CD4-positive, alpha-beta T cell (primary cell): Measurements from ENCODE around the gene NR2C2AP. TPM values are rescaled to one million over a fixed set of nuclear protein-coding genes. Genes with fewer than 3 reads are reported as not detected.
A peak's percentile ranks its signal among the peaks of the same experiment; 100 is the strongest.

Source experiments
- ATAC-seq: fragments of 200-7000 bp; cut with Tn5 transposase; one replicate; pipeline ENCODE4 v1.10.0; 2022; ENCODE audit warnings: mild to moderate bottlenecking; ENCODE audit not compliant: poor library complexity
- CTCF ChIA-PET: fragments of 350-600 bp; sonication (Branson Sonifier 250); formaldehyde crosslinking; loops from one replicate; lab custom pipeline; 2021; ENCODE audit warnings: antibody characterized with exemption, inconsistent platforms; lab: Charles Lee
- POLR2A ChIA-PET: fragments of 350-600 bp; sonication (Branson Sonifier 250); formaldehyde crosslinking; loops from one replicate; lab custom pipeline; 2021; ENCODE audit warnings: antibody characterized with exemption, inconsistent platforms; lab: Charles Lee
- DNase-seq, 14 experiments: peaks; one replicate each; pipeline ENCODE4 v3.0.0-alpha.2; 2013 to 2020; ENCODE audit warnings: mixed read lengths in 2 of 14
- H3K27ac ChIP-seq, 2 donors: one replicate each; pipeline versions ENCODE4 v1.5.1 to v1.7.0; 2013; ENCODE audit warnings: low read length in 2 of 2, low read depth in 1 of 2, mild to moderate bottlenecking in 1 of 2
- H3K27me3 ChIP-seq, 2 experiments: 1 replicate in 1 of 2; 2 replicates in 1 of 2; pipeline versions ENCODE4 v1.6.1 to v1.7.0; 2013; ENCODE audit warnings: low read length in 2 of 2, control low read depth in 1 of 2, mild to moderate bottlenecking in 1 of 2, moderate library complexity in 1 of 2; ENCODE audit not compliant: insufficient read depth in 2 of 2, control insufficient read depth in 1 of 2
- H3K36me3 ChIP-seq: one replicate; pipeline ENCODE4 v1.6.1; 2013; ENCODE audit warnings: low read length, control low read depth; ENCODE audit not compliant: insufficient read depth
- H3K4me1 ChIP-seq: one replicate; pipeline ENCODE4 v1.6.1; 2013; ENCODE audit warnings: low read length, control low read depth; ENCODE audit not compliant: insufficient read depth
- H3K4me3 ChIP-seq: one replicate; pipeline ENCODE4 v1.5.1; 2013; ENCODE audit warnings: mild to moderate bottlenecking, low read length, moderate library complexity
- H3K9me3 ChIP-seq, 2 experiments: 1 replicate in 1 of 2; 2 replicates in 1 of 2; pipeline versions ENCODE4 v1.6.1 to v1.7.0; 2013; ENCODE audit warnings: low read length in 2 of 2, mild to moderate bottlenecking in 2 of 2, control low read depth in 1 of 2, moderate library complexity in 1 of 2; ENCODE audit not compliant: control insufficient read depth in 1 of 2, insufficient read depth in 1 of 2
- H3K27ac Mint-ChIP-seq: one replicate; pipeline ENCODE4 v1.8.0; 2020; ENCODE audit warnings: mixed read lengths
- H3K27me3 Mint-ChIP-seq: one replicate; pipeline ENCODE4 v1.8.0; 2021; ENCODE audit warnings: mixed read lengths
- H3K36me3 Mint-ChIP-seq: one replicate; pipeline ENCODE4 v1.8.0; 2021; ENCODE audit warnings: low read depth, mixed read lengths
- H3K4me1 Mint-ChIP-seq: one replicate; pipeline ENCODE4 v1.8.0; 2021; ENCODE audit warnings: low read depth, mixed read lengths
- H3K4me3 Mint-ChIP-seq: one replicate; pipeline ENCODE4 v1.8.0; 2020; ENCODE audit warnings: mild to moderate bottlenecking, mixed read lengths
- H3K9me3 Mint-ChIP-seq: one replicate; pipeline ENCODE4 v1.8.0; 2020; ENCODE audit warnings: mixed read lengths
- CTCF ChIP-seq: fragments of 200-600 bp; IDR thresholded peaks from one replicate; pipeline ENCODE4 v1.8.0; 2022; ENCODE audit warnings: antibody characterized with exemption, mild to moderate bottlenecking
- intact Hi-C, 2 experiments: fragments of 100-400 bp; cut with DNase I in 1 of 2; cut with micrococcal nuclease in 1 of 2; formaldehyde crosslinking; loops; one replicate each; pipeline versions ENCODE4 v1.15.1 to v1.9.0; 2023 to 2025; cut with DNase I, micrococcal nuclease
- total RNA-seq, 174 experiments: library from RNA in 2 of 174; stranded (reverse) in 2 of 174; gene quantifications; one replicate each; pipeline ENCODE4 v1.2.3 and lab custom pipeline; 2021 to 2026

The NR2C2AP gene
- total RNA-seq, 2 experiments from 2014 or later = 10.5 to 11.5 TPM

- Histone ChIP-seq H3K27ac (no peak within 1 kb of the TSS), H3K4me1 (peaks cover 15% of the 10 kb centered on the region), H3K36me3 (no peaks in the 10 kb centered on the region), H3K4me3 (no peak within 1 kb of the TSS), H3K27me3 (peaks cover 41 to 51% of the 10 kb centered on the region in 2 experiments), H3K9me3 (peaks cover 0 to 41% of the 10 kb centered on the region in 2 experiments)
- Mint-ChIP-seq H3K27me3 (peaks cover 68% of the 10 kb centered on the region), H3K9me3 (no peaks in the 10 kb centered on the region), H3K4me1 (peaks cover 16% of the 10 kb centered on the region), H3K4me3 (no peak within 1 kb of the TSS), H3K36me3 (no peaks in the 10 kb centered on the region), H3K27ac (no peak within 1 kb of the TSS)
- intact Hi-C loops = no loop called here
- ChIA-PET POLR2A (no interaction called here), CTCF (no interaction called here)
- ATAC-seq = no peak
- no peak for DNase-seq
- no peak for TF ChIP-seq CTCF
Observed at GRCh38 chr19:19211499-19212420, 8.5 kb upstream of the NR2C2AP start, which contains the start of gene NCAN. Gene NCAN (plus strand): TSS chr19:19211958. CDS start chr19:19216954, 4,996 bp downstream.

DNA sequence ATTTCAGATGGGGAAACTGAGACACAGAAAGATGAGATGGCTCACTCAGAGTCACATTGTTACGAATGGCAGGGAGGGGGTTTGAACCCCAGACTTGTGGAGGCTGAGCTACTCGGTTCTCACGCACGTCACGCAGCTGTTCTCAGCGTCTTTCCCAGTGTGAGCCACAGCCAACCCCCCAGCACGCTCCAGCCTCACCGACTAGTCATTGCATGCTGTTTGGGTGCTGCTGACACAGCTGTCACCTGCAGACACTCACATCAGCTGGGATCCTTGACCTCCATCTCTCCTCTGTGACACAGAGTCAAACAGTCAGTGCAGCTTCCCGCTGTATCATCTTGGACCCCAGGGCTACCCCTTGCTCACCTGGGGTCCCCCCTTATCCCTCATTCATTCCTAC is 6.2 kb upstream of the NR2C2AP start:
- no peak overlapping the region for H3K4me3 Mint-ChIP-seq
- Histone ChIP-seq H3K4me3 (no peak overlapping the region), H3K4me1 (peaks cover 22% of the 10 kb centered on the region), H3K9me3 (peaks cover 0 to 26% of the 10 kb centered on the region in 2 experiments), H3K36me3 (no peaks in the 10 kb centered on the region), H3K27ac (no peak overlapping the region), H3K27me3 (peaks cover 29 to 33% of the 10 kb centered on the region in 2 experiments)
- no peak for DNase-seq
- no peaks in the 10 kb centered on the region for H3K9me3 Mint-ChIP-seq
- ATAC-seq = no peak
- peaks cover 19% of the 10 kb centered on the region for H3K4me1 Mint-ChIP-seq
- no peak overlapping the region for H3K27ac Mint-ChIP-seq
- no peak for TF ChIP-seq CTCF
- POLR2A ChIA-PET = no interaction called here
- H3K27me3 Mint-ChIP-seq = peaks cover 51% of the 10 kb centered on the region
- no peaks in the 10 kb centered on the region for H3K36me3 Mint-ChIP-seq
- intact Hi-C loops = no loop called here
- CTCF ChIA-PET = no interaction called here

DNA sequence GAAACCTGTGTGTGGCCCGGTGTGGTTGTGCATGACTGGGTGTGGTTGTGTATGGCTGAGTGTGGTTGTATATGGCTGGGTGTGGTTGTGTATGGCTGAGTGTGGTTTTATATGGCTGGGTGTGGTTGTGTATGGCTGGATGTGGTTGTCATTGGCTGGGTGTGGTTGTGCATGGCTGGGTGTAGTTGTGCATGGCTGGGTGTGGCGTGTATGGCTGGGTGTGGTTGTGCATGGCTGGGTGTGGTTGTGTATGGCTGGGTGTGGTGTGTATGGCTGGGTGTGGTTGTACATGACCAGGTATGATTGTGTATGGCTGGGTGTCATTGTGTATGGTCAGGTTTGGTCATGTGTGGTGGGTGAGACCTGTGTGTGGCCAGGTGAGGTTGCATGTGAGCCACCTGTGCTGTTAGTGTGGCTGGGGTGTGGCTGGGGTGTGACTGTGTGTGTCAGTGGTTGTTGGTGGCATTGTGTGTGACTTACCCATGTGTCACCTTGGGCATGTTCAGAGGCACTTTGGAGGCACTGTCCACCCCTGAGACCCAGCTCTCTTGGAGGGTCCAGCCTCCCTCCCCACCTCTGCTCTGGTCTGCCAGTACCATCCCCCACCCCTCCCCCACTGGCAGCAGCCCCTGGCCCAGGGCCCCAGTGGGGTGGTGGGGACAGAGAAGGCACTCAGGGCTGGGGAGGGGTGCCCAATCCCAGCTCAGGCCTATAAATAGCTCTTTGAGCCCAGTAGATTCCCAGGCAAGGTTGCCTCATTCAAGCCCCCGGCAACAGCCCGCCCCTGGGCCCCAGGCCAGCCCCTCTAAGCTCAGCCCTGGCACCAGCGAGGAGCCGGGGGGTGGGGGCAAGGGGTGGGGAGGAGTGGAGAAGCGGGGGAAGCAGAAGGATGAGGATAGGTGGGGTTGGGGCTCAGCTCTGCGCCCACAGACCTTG is 4.7 kb upstream of the NR2C2AP start:
- peak overlapping the region; percentile 70 for H3K4me3 Mint-ChIP-seq
- Histone ChIP-seq H3K4me1 (peaks cover 32% of the 10 kb centered on the region), H3K9me3 (peaks cover 0 to 21% of the 10 kb centered on the region in 2 experiments), H3K27me3 (peaks cover 15 to 20% of the 10 kb centered on the region in 2 experiments), H3K27ac (peak overlapping the region in 1 of 2 donors; percentile 22), H3K36me3 (no peaks in the 10 kb centered on the region), H3K4me3 (no peak overlapping the region)
- ATAC-seq (no peak), DNase-seq (no peak)
- H3K4me1 Mint-ChIP-seq = peaks cover 24% of the 10 kb centered on the region
- TF ChIP-seq CTCF = no peak
- no peaks in the 10 kb centered on the region for H3K9me3 Mint-ChIP-seq
- peaks cover 37% of the 10 kb centered on the region for H3K27me3 Mint-ChIP-seq
- ChIA-PET CTCF (no interaction called here), POLR2A (no interaction called here)
- intact Hi-C loops = no loop called here
- H3K27ac Mint-ChIP-seq = no peak overlapping the region
- peaks cover 4% of the 10 kb centered on the region for H3K36me3 Mint-ChIP-seq
